Measurements from ENCODE around the gene MYB.

The MYB gene

DNA sequence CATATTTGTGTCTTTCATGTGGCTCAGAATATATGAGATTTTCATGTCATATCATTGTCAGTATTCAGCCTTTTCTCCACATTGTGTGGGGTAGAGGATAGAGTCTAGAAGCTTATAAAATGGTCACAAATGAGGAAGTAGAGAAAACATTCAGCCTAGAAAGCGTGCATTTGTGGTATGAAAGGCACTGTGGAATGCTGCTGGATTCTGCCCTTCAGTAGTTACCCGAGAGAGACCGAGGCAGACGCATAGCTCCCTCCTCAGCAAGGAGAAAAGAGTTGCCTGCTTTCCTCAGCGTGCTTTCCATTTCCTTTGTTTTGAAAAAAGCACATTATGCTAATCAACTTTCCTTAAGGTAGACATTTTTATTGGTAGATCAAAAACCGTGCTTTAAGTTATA, 28.7 kb downstream of the MYB start:
- H3K4me1 Mint-ChIP-seq (ENCODE audit: low read depth in 2 of 2): peaks cover 4 to 13% of the 10 kb centered on the region in 2 donors
- DNase-seq (no peak), ATAC-seq (replicated peaks) (peak; percentile 33)
- no peaks in the 10 kb centered on the region for H3K27me3 Mint-ChIP-seq
- H3K4me3 Mint-ChIP-seq: peak overlapping the region; percentile 41 to 50
- no peaks in the 10 kb centered on the region for H3K36me3 Mint-ChIP-seq (ENCODE audit: insufficient read depth)
- no peaks in the 10 kb centered on the region for H3K9me3 Mint-ChIP-seq
- no peak overlapping the region for H3K27ac Mint-ChIP-seq

DNA sequence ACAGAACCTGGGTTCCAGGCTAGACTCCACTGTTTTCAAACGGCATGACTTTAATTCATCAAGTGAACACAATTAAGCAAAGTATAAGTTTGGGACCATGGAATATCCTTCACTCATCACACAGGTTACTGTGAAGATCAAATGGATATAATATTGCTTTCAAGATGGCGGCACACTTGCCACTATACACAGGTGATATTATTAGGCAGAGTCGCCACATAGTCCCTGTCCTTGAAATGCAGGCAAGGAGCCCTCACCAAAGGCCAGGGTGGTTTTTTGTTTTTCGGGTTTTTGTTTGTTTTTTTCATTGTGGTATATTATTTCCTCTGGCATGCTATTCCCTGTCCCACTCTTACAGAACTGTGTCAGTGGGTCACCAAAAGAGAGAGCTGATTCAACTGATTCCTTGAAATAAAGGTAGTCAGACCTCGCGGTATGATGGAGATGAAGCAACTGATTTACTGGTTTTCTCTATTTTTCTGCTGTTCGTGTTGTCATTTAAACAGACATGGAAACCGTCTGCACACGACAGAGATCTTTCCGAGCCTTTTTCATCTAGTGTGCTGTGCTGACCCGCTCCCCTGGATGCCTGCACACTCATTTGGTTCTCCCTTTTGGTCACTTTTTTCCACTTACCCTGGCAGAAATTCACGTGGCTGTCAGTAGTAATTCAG, 29.7 kb downstream of the MYB start:
- peak; percentile 19 for ATAC-seq (replicated peaks)

DNA sequence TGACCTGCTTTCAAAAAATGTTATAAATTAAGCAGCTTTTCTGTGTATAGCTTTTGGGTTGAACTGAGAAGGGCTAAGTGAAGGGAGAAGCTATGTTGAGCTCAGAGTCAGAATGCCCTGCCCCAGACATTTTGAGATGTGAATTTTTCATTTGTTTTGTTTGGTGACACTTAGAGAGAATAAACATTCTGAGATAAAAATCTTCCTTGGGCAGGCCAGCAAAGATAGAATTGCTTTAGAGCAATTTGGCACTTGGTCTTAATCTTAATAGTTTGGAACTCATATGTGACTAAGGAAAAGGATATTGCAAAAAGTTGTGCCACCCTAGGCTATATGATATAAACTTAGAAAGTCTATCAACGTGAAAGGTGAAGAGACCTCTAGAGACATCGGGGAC, 30.2 kb downstream of the MYB start:
- no peaks in the 10 kb centered on the region for H3K27me3 Mint-ChIP-seq
- no peaks in the 10 kb centered on the region for H3K36me3 Mint-ChIP-seq (ENCODE audit: insufficient read depth)
- H3K27ac Mint-ChIP-seq: no peak overlapping the region
- DNase-seq (no peak), ATAC-seq (replicated peaks) (no peak)
- H3K4me1 Mint-ChIP-seq (ENCODE audit: low read depth in 2 of 2): peaks cover 4 to 13% of the 10 kb centered on the region in 2 donors
- H3K9me3 Mint-ChIP-seq: no peaks in the 10 kb centered on the region
- peak overlapping the region in 1 of 2 donors; percentile 5 for H3K4me3 Mint-ChIP-seq

More for the DNA sequence above, 29.7 kb downstream of the MYB start:
- peak overlapping the region; percentile 41 to 50 for H3K4me3 Mint-ChIP-seq
- H3K36me3 Mint-ChIP-seq (ENCODE audit: insufficient read depth): no peaks in the 10 kb centered on the region
- H3K9me3 Mint-ChIP-seq: no peaks in the 10 kb centered on the region
- no peak overlapping the region for H3K27ac Mint-ChIP-seq
- H3K4me1 Mint-ChIP-seq (ENCODE audit: low read depth in 2 of 2): peaks cover 4 to 13% of the 10 kb centered on the region in 2 donors
- H3K27me3 Mint-ChIP-seq: no peaks in the 10 kb centered on the region
- no peak for DNase-seq

DNA sequence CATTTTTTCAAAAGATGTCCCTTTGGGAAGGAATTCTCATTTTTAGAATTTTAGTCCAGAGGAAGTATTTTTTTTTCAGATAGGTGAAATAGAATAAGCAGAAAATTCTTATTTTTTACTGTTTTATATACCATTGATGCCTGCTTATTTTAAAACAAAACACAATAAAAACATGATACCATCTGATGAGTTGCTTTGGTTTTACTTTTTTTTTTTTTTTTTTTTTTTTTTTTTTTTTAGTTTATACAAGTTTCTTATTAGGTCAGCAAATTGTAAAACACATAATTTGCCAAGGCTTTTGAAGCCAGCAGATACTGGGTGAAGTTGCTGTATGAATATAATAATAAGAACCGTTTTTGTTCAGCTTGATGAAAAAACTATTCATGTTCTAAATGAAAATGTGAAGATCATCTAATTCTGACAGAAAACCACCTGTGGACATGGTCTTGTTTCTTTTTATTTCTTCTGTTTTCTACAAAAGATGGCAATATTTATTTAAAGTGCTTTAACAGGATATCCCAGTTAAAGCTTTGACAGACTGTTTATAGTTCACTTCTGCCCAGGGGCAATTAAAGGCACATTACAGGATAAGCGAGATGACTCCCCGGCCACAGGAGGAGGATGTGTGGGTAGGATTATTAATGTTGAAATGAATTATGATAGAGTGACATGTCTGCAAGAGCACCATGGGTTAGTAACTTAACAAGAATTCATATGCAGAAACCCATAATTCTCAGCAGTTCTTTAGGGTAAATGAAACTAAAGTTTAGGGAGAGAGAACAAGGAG, 31.1 kb downstream of the MYB start:
- H3K27me3 Mint-ChIP-seq: no peaks in the 10 kb centered on the region
- H3K4me1 Mint-ChIP-seq (ENCODE audit: low read depth in 2 of 2): peaks cover 4 to 13% of the 10 kb centered on the region in 2 donors
- no peaks in the 10 kb centered on the region for H3K9me3 Mint-ChIP-seq
- H3K27ac Mint-ChIP-seq: no peak overlapping the region
- ATAC-seq (replicated peaks) (no peak), DNase-seq (no peak)
- peak overlapping the region in 1 of 2 donors; percentile 25 for H3K4me3 Mint-ChIP-seq
- H3K36me3 Mint-ChIP-seq (ENCODE audit: insufficient read depth): no peaks in the 10 kb centered on the region

DNA sequence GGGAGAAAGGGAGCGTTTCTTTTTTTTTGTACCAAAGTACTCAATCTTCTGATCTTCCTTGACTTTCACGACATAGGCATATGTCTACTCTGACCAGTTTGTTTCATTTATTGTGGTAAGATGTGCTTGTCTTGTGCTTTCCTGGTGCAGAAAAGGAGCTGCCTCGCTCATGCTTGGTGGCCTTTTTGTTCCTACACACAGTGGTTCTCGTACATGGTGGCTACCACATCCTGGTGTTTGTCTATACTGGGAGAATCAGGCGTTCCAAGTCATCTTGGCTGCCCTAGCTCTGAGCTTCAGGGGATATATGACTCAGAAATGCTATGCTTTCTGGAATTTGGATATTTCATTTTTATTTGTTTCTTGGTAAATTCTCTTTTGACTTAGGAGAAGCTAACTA, 31.8 kb downstream of the MYB start:
- ATAC-seq (replicated peaks): peak; percentile 14
- H3K36me3 Mint-ChIP-seq (ENCODE audit: insufficient read depth): no peaks in the 10 kb centered on the region
- no peak for DNase-seq
- no peak overlapping the region for H3K27ac Mint-ChIP-seq
- H3K4me3 Mint-ChIP-seq: no peak overlapping the region
- H3K9me3 Mint-ChIP-seq: no peaks in the 10 kb centered on the region
- H3K27me3 Mint-ChIP-seq: no peaks in the 10 kb centered on the region
- peaks cover 4 to 13% of the 10 kb centered on the region in 2 donors for H3K4me1 Mint-ChIP-seq (ENCODE audit: low read depth in 2 of 2)

DNA sequence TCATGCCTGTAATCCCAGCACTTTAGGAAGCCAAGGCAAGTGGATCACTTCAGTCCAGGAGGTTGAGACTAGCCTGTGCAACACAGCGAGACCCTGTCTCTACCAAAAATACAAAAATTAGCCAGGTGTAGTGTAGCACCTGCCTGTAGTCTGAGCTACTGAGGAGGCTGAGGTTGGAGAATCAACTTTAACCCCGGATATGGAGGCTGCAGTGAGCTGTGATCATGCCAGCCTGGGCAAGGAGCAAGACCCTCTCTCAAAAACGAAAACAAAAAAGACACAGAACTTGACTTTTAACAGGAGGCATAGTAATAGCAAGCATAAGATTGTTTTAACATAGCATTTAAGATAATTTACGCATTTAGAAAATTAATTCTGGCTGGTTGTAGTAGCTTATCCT, 32.5 kb downstream of the MYB start:
- H3K4me1 Mint-ChIP-seq (ENCODE audit: low read depth in 2 of 2): peaks cover 4 to 13% of the 10 kb centered on the region in 2 donors
- DNase-seq (no peak), ATAC-seq (replicated peaks) (no peak)
- no peaks in the 10 kb centered on the region for H3K27me3 Mint-ChIP-seq
- no peaks in the 10 kb centered on the region for H3K9me3 Mint-ChIP-seq
- no peak overlapping the region for H3K27ac Mint-ChIP-seq
- no peak overlapping the region for H3K4me3 Mint-ChIP-seq
- no peaks in the 10 kb centered on the region for H3K36me3 Mint-ChIP-seq (ENCODE audit: insufficient read depth)

DNA sequence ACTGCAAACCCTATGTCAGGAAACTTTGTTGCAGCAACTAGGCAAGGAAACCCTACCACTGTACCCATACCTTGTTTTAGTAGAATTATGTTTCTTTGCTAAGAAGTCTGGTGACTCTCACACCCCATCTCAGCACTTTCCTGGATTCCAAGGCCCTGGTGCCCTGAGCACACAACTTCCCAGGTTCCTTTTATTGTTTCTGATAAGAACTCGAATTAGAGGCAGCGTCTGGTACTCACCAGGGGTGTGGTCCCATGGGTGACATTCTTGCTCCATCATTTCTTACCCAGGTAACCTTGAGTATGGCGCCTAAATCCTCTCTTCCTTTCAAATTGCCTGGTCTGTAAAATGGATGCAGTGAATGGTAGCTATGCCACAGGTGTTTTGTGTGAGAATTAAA, 34.1 kb downstream of the MYB start:
- no peak for ATAC-seq (replicated peaks)
- Mint-ChIP-seq H3K4me3 (no peak overlapping the region), H3K9me3 (no peaks in the 10 kb centered on the region), H3K27ac (no peak overlapping the region), H3K36me3 (ENCODE audit: insufficient read depth) (no peaks in the 10 kb centered on the region), H3K27me3 (no peaks in the 10 kb centered on the region), H3K4me1 (ENCODE audit: low read depth in 2 of 2) (peaks cover 4 to 11% of the 10 kb centered on the region in 2 donors)
- no peak for DNase-seq

DNA sequence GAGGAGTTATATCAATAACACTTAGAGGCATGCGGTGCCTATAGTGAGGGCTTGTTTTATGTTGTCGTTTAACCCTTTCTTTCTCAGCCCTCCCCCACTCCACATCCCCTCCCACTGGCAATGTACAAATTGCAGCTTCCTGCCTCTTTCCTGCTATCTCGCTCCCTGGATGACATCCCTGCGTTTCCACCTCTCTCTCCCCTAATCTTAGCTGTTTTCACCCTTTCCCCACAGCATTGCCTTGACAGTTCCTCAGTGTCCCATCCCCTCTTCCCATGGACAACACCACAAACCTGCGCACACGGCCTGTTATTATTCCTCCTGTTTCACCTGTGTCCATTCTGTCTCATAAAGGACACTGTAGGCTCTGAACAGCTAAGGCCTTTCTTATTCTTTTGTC, 34.5 kb downstream of the MYB start:
- H3K27me3 Mint-ChIP-seq: no peaks in the 10 kb centered on the region
- H3K4me1 Mint-ChIP-seq (ENCODE audit: low read depth in 2 of 2): peaks cover 0 to 11% of the 10 kb centered on the region in 2 donors
- H3K36me3 Mint-ChIP-seq (ENCODE audit: insufficient read depth): no peaks in the 10 kb centered on the region
- no peak for ATAC-seq (replicated peaks)
- no peak overlapping the region for H3K27ac Mint-ChIP-seq
- no peak overlapping the region for H3K4me3 Mint-ChIP-seq
- H3K9me3 Mint-ChIP-seq: no peaks in the 10 kb centered on the region
- DNase-seq: no peak

DNA sequence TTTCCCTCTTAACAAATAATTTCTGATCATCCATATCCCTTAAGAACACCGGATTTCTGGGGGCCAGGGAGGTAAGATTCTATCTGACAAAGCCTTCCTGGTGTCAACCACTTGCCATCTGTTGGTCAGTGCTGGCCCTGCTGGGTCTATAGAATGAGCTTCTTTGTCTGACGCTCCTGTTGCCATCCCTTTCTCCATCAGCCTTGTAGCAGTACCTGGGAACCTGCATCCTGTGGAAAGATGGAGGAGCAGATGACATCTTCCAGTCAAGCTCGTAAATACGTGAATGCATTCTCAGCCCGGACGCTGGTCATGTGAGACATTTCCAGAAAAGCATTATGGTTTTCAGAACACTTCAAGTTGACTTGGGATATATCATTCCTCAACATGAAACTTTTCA, 36.6 kb downstream of the MYB start:
- DNase-seq: no peak
- H3K27ac Mint-ChIP-seq: no peak overlapping the region
- ATAC-seq (replicated peaks): no peak
- H3K4me3 Mint-ChIP-seq: no peak overlapping the region
- no peaks in the 10 kb centered on the region for H3K9me3 Mint-ChIP-seq
- no peaks in the 10 kb centered on the region for H3K36me3 Mint-ChIP-seq (ENCODE audit: insufficient read depth)
- no peaks in the 10 kb centered on the region for H3K27me3 Mint-ChIP-seq
- H3K4me1 Mint-ChIP-seq (ENCODE audit: low read depth in 2 of 2): peaks cover 0 to 4% of the 10 kb centered on the region in 2 donors

DNA sequence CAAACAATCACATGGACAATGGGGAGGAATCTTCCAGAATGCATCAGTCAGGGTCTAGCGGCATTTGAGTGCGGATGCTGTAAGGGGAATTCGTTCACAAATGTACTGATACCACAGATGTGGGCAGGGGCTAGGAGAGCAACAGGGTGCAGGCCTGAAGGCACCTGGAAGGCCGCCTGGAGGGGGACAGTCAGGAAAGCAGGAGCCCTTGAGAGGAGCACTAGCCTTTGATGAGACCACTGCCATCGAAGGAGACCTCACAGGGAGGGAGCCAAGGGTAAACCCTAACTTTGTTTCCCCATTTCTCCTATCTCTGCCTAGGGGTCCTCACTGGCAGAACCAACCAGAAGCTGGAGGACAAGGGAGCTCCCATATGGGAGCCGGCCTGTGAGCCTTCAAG, 38.2 kb downstream of the MYB start:
- no peak overlapping the region for H3K4me3 Mint-ChIP-seq
- peaks cover 5 to 6% of the 10 kb centered on the region in 2 donors for H3K4me1 Mint-ChIP-seq (ENCODE audit: low read depth in 2 of 2)
- no peaks in the 10 kb centered on the region for H3K27me3 Mint-ChIP-seq
- H3K9me3 Mint-ChIP-seq: no peaks in the 10 kb centered on the region
- DNase-seq: no peak
- no peak for ATAC-seq (replicated peaks)
- no peaks in the 10 kb centered on the region for H3K36me3 Mint-ChIP-seq (ENCODE audit: insufficient read depth)
- H3K27ac Mint-ChIP-seq: no peak overlapping the region

DNA sequence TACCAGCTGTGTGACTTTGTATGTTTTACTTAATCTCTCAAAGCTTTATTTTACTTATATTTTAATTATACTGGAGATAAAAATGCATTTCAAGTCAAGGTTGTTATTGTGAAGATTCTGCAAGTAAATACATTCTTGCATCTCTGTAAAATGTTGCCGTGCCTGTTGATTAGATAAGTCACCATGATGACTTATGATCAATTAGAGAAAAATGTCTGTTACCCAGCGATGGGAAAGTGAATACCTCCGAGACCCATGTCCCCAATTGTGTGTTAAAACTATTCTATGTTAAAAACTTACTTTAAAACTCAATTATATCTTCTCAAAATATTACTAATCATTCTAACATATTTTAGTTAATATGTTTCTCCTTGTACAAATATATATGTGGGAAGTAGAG, 39.9 kb downstream of the MYB start:
- Mint-ChIP-seq H3K27ac (no peak overlapping the region), H3K27me3 (no peaks in the 10 kb centered on the region), H3K36me3 (ENCODE audit: insufficient read depth) (no peaks in the 10 kb centered on the region), H3K4me1 (ENCODE audit: low read depth in 2 of 2) (peaks cover 5 to 6% of the 10 kb centered on the region in 2 donors), H3K4me3 (no peak overlapping the region), H3K9me3 (no peaks in the 10 kb centered on the region)
- DNase-seq (no peak), ATAC-seq (replicated peaks) (no peak)

DNA sequence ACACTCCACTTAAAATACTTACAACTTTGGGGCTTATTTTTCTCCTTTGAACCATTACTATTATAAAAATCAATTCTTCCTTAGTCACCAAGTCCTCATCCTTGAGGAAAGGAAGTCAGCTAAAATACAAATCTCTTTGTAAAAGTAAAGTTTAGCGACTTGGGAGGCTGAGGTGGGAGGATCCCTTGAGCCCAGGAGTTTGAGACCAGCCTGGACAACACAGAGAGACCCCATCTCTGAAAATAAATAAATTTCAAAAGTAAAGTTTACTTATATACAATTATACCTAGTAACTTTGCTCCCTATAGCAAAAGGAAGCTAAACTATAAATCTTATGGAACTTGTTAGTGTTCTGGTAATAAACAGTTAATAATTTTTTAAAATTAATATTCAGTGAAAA, 40.4 kb downstream of the MYB start:
- ATAC-seq (replicated peaks) (no peak), DNase-seq (no peak)
- H3K4me3 Mint-ChIP-seq: no peak overlapping the region
- peaks cover 5 to 6% of the 10 kb centered on the region in 2 donors for H3K4me1 Mint-ChIP-seq (ENCODE audit: low read depth in 2 of 2)
- no peak overlapping the region for H3K27ac Mint-ChIP-seq
- no peaks in the 10 kb centered on the region for H3K9me3 Mint-ChIP-seq
- no peaks in the 10 kb centered on the region for H3K27me3 Mint-ChIP-seq
- no peaks in the 10 kb centered on the region for H3K36me3 Mint-ChIP-seq (ENCODE audit: insufficient read depth)

DNA sequence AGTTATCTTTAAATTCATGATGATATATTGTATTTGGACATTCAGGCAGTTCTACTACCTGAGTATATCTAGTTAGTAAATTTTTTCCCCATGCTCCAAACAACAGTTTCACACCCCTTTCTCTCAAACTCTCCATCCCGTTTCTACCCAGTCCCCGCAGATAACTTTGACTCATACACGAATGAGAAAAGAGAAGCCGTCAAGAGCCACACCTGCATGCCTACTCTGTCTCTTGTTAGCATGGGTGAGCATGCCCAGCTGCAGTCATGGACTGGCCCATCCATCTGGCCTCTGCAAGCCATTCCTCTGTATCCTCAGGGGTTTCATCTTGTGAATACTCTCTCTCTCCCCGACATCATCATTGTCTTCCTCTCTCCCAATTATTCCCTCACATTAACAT, 41.5 kb downstream of the MYB start:
- Mint-ChIP-seq H3K27ac (no peak overlapping the region), H3K4me1 (ENCODE audit: low read depth in 2 of 2) (peaks cover 5 to 6% of the 10 kb centered on the region in 2 donors), H3K9me3 (no peaks in the 10 kb centered on the region), H3K4me3 (no peak overlapping the region), H3K27me3 (no peaks in the 10 kb centered on the region), H3K36me3 (ENCODE audit: insufficient read depth) (no peaks in the 10 kb centered on the region)
- ATAC-seq (replicated peaks) (no peak), DNase-seq (no peak)

DNA sequence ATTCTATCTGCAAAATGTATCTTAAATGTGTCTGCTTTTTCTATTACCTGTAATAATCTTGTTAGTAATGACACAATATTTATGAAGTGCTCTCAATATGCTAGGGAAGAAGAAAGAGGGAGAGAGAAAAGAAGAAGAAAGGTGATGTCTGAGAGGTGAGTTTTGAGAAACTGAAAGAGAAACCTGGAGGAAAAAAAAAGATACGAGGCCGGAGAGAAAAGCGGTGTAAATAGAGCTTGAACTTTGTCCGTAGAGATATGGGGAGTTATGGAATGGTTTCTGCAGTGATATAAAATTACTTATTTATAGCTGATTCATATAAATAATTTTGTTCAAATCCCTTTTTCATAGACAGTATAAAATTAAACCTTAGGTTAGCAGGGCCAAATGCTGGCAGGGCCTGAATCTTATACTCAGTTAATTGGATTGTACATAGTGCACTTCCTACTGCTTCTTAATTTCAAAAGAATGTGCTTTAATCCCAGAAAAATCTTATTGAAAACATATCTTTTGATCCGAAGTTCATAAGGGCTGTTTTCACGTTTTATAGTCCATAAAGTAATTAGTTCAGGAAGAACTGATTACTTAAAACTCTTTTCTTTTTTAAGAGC, 43.0 kb downstream of the MYB start:
- H3K27me3 Mint-ChIP-seq: no peaks in the 10 kb centered on the region
- H3K27ac Mint-ChIP-seq: peak overlapping the region; percentile 42 to 52
- peak overlapping the region; percentile 44 to 56 for H3K4me3 Mint-ChIP-seq
- no peak for DNase-seq
- H3K9me3 Mint-ChIP-seq: no peaks in the 10 kb centered on the region
- H3K36me3 Mint-ChIP-seq (ENCODE audit: insufficient read depth): no peaks in the 10 kb centered on the region
- peaks cover 5 to 6% of the 10 kb centered on the region in 2 donors for H3K4me1 Mint-ChIP-seq (ENCODE audit: low read depth in 2 of 2)
- no peak for ATAC-seq (replicated peaks)

Measured in effector memory CD8-positive, alpha-beta T cell (primary cell).